ENCODE results near the gene ANKRD34A. TPM values are rescaled to one million over a fixed set of nuclear protein-coding genes. Genes with fewer than 3 reads are reported as not detected.
"Not testable (repeated sequence)": the region's sequence is repeated elsewhere in the genome, so short reads cannot be mapped to it uniquely, and the experiment has no call there.

Gene ANKRD34A
- total RNA-seq, 6 experiments from 2014 or later, result 8.1 to 14.9 (median 10.2) TPM

DNA sequence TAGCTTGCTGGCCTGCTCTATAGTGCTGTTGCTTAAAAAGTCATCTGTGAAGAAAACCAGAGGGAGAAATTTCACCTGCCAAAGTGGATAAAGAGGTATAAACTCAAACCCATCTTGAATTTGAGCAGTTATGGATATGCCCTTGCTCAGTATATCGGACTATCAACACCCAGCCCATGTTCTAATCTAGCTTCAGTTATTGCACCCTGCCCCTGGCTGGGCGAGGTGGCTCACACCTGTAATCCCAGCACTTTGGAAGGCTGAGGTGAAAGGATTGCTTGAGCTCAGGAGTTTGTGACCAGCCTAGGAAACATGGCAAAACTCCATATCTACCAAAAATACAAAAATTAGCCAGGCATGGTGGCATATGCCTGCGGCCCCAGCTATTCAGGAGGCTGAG, 19.8 kb downstream of the ANKRD34A start:
- Mint-ChIP-seq H3K4me3 (no peak overlapping the region), H3K27me3 (ENCODE audit: insufficient read depth) (no peaks in the 10 kb centered on the region), H3K36me3 (ENCODE audit: low read depth) (peaks cover 16% of the 10 kb centered on the region), H3K9me3 (no peaks in the 10 kb centered on the region), H3K4me1 (ENCODE audit: low read depth) (peaks cover 22% of the 10 kb centered on the region), H3K27ac (no peak overlapping the region; the same call in 1 of the 2 replicates)
- no peak for DNase-seq
- no peak for TF ChIP-seq CTCF (IDR thresholded peaks at IDR 0.05)

GRCh38 chr1:145942871-145943270, 21.5 kb downstream of the ANKRD34A start:
- TF ChIP-seq CTCF (IDR thresholded peaks at IDR 0.05), result no peak
- H3K27me3 Mint-ChIP-seq (ENCODE audit: insufficient read depth), result no peaks in the 10 kb centered on the region
- no peaks in the 10 kb centered on the region for H3K9me3 Mint-ChIP-seq
- peak overlapping the region; percentile 71 for H3K27ac Mint-ChIP-seq
- peak overlapping the region; percentile 17 for H3K4me3 Mint-ChIP-seq
- H3K4me1 Mint-ChIP-seq (ENCODE audit: low read depth), result peaks cover 17% of the 10 kb centered on the region
- DNase-seq, result no peak
- H3K36me3 Mint-ChIP-seq (ENCODE audit: low read depth), result peaks cover 16% of the 10 kb centered on the region

GRCh38 chr1:145942405-145942804, 22.0 kb downstream of the ANKRD34A start:
- H3K27me3 Mint-ChIP-seq (ENCODE audit: insufficient read depth), result no peaks in the 10 kb centered on the region
- TF ChIP-seq CTCF (IDR thresholded peaks at IDR 0.05), result no peak
- DNase-seq, result no peak
- no peaks in the 10 kb centered on the region for H3K9me3 Mint-ChIP-seq
- H3K27ac Mint-ChIP-seq, result peak overlapping the region; percentile 71
- peaks cover 17% of the 10 kb centered on the region for H3K4me1 Mint-ChIP-seq (ENCODE audit: low read depth)
- peaks cover 16% of the 10 kb centered on the region for H3K36me3 Mint-ChIP-seq (ENCODE audit: low read depth)
- peak overlapping the region; percentile 17; the same call in 1 of the 2 replicates for H3K4me3 Mint-ChIP-seq

DNA sequence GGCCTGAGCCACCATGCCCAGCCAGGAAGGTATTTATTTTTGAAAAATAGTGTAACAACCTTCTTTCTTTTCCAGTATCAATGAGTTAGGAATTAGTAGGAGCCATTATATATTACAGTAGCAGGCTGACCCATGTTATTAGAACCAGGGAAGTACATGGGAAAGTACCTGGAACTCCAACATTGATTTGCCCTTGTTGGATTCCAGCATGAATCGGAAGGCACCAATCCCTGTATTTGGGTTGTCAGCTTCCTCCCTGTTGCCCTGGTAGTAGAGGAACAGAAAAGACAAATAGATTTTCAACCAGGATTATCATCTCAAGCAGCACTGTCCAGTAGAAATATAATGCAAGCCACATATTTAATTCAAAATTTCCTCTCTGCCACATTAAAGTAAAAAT, 26.9 kb downstream of the ANKRD34A start:
- Mint-ChIP-seq H3K27me3 (ENCODE audit: insufficient read depth) (no peaks in the 10 kb centered on the region; the same call in 1 of the 2 replicates), H3K9me3 (no peaks in the 10 kb centered on the region), H3K4me1 (ENCODE audit: low read depth) (peaks cover 4% of the 10 kb centered on the region), H3K36me3 (ENCODE audit: low read depth) (peaks cover 14% of the 10 kb centered on the region), H3K27ac (peak overlapping the region; percentile 16; the same call in 1 of the 2 replicates), H3K4me3 (no peak overlapping the region)
- TF ChIP-seq CTCF (IDR thresholded peaks at IDR 0.05), result no peak
- DNase-seq, result no peak

DNA sequence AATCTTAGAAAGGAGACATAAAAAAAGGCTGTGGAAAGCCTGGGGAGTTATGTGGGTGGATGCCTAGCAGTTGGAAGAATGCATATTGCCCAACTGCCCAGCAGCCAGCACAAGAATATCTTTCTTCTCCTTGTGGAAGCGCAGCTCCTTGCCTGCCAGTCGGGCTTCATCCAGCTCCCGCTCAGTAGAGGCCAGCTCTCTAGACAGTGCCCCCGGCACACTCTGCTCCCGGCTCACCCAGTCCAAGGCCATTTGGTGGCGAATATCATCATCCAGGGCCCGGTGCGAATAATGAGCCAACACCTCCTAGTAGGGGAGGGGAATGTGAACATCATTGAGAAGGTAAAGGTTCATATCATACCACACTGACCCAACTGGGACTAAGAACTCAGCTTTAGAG, 28.1 kb downstream of the ANKRD34A start:
- no peaks in the 10 kb centered on the region; the same call in 1 of the 2 replicates for H3K27me3 Mint-ChIP-seq (ENCODE audit: insufficient read depth)
- no peak overlapping the region for H3K27ac Mint-ChIP-seq
- no peak overlapping the region for H3K4me3 Mint-ChIP-seq
- no peaks in the 10 kb centered on the region for H3K4me1 Mint-ChIP-seq (ENCODE audit: low read depth)
- TF ChIP-seq CTCF (IDR thresholded peaks at IDR 0.05), result no peak
- DNase-seq, result no peak
- H3K36me3 Mint-ChIP-seq (ENCODE audit: low read depth), result peaks cover 14% of the 10 kb centered on the region
- no peaks in the 10 kb centered on the region for H3K9me3 Mint-ChIP-seq

- no peaks in the 10 kb centered on the region for H3K9me3 Mint-ChIP-seq
- DNase-seq, result no peak
- H3K27ac Mint-ChIP-seq, result no peak overlapping the region
- H3K4me1 Mint-ChIP-seq (ENCODE audit: low read depth), result no peaks in the 10 kb centered on the region
- no peak overlapping the region for H3K4me3 Mint-ChIP-seq
- no peaks in the 10 kb centered on the region; the same call in 1 of the 2 replicates for H3K27me3 Mint-ChIP-seq (ENCODE audit: insufficient read depth)
- peaks cover 14% of the 10 kb centered on the region for H3K36me3 Mint-ChIP-seq (ENCODE audit: low read depth)
- no peak for TF ChIP-seq CTCF (IDR thresholded peaks at IDR 0.05)
These were observed 28.7 kb downstream of the ANKRD34A start for GRCh38 chr1:145935708-145936107.

DNA sequence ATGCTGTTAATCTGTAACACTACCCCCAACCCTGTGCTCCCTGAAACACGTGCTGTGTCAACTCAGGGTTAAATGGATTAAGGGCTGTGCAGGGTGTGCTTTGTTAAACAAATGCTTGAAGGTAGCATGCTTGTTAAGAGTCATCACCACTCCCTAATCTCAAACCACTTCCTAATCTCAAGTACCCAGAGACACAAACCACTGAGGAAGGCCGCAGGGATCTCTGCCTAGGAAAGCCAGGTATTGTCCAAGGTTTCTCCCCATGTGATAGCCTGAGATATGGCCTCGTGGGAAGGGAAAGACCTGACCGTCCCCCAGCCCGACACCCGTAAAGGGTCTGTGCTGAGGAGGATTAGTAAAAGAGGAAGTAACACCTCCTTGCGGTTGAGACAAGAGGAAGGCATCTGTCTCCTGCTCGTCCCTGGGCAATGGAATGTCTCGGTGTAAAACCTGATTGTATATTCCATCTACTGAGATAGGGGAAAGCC, 31.8 kb downstream of the ANKRD34A start:
- H3K27me3 Mint-ChIP-seq (ENCODE audit: insufficient read depth); H3K27ac Mint-ChIP-seq; DNase-seq; H3K9me3 Mint-ChIP-seq; H3K4me1 Mint-ChIP-seq (ENCODE audit: low read depth); H3K4me3 Mint-ChIP-seq: not testable (repeated sequence)
- peaks cover 20% of the 10 kb centered on the region for H3K36me3 Mint-ChIP-seq (ENCODE audit: low read depth)

Data from HFFc6 (cell line).